ENCODE results near the gene CFAP141.
"Not testable (repeated sequence)": the region's sequence is repeated elsewhere in the genome, so short reads cannot be mapped to it uniquely, and the experiment has no call there.

Gene CFAP141

GRCh38 chr1:154206196-154206595 is at the start of gene CFAP141:
Gene CFAP141 (minus strand): TSS chr1:154206333. CDS start chr1:154206307, 26 bp downstream.
- no peak for DNase-seq (ENCODE audit: low spot score)

- DNase-seq (ENCODE audit: low spot score): no peak
These were observed 47.5 kb upstream of the CFAP141 start for GRCh38 chr1:154253671-154254070.

DNA sequence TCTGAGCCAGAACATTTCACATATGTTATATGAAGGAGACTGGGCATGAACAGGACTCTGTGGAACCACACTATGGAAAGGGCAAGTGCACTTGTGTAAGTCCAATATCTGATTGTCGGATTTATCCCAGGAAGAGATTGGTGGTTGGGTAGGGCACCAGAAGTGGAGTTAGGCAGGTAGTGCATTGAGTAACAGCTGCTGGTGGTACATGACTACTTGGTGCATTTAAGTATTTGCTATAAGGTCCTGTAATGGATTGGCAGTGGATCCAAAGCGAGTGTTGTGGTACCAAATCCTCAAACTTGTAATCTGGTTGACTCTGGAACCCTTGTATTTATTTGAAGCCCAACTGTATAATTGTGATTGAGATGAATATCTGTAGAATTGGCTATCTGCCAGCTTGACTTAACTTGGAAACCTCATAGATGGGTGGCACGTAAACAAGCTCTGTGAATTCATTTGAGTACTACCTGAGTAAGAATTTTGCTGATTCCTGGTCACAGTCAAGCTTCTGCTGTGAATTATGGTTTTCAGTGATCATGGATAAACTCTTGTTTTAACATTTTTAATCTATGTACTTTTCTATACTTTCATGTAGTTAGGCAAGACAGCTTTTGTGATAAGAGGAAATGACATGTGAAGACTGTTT is 35.7 kb upstream of the CFAP141 start:
- DNase-seq (ENCODE audit: low spot score): no peak

DNA sequence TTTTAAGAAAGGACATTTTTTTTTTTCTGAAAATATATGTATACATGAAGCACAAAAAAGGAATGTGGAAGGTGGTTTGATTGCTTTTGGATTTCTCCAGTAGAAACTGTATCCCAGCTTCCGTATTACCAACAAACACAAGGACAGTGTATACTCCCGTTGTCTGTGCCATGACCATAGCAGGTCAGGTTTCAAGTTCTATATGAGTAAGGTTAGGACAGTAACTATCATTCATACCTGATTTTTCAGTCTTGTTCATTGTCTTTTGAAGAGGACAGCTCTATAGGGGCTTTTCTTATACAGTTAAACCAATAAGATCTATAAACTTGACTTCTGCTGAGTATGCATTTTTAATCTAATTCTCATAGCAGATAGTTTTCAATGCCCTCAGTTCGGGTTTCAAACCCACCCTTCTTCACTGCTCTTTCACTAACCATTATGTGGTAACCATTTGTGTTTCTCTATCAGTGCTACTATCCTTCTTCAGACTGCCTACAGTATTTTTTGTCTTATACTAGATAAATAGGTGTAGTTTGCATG is 34.2 kb upstream of the CFAP141 start:
- no peak for DNase-seq (ENCODE audit: low spot score)

DNA sequence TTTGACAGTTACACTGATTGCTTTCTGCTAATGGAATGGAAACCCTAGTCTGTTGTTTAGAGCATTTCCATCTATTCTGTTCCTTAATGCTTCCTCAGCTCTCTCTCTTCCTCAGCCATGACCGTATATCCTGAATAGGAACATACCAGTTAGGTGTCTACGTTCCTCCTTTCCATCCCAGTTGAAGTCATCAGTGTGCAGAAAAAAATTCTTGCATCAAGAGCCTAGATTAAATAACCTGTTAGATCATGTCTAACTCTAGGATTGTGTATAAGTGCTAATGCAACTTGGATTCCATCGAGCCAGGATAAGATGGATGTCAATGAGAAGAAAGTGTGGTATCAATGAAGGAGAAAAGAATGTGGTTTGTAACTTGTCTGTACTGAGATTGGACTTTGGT is 33.4 kb upstream of the CFAP141 start:
- DNase-seq (ENCODE audit: low spot score): no peak

- no peak for DNase-seq (ENCODE audit: low spot score)
These were observed 31.9 kb upstream of the CFAP141 start for GRCh38 chr1:154237880-154238506.

DNA sequence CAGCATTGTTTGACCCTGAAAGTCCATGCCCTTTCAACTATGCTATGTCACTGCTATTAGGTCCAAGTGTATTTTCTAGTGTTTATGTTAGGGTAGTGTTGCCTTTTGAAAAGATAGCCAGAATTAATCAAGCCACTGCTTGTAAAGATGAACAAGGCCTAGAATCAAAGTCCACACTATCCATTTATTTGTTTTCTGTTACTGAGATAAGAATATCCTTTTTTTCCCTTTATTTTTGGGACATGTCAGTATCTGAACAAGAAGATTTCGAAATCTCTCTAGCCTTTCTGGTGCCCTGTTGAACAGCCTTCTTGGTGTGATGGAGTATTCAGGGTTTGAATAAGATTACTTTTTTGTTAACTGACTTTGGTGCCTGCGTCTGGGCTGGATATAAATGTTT is 31.3 kb upstream of the CFAP141 start:
- DNase-seq (ENCODE audit: low spot score): no peak

- DNase-seq (ENCODE audit: low spot score): no peak
These were observed 30.7 kb upstream of the CFAP141 start for GRCh38 chr1:154236855-154237254.

GRCh38 chr1:154233127-154233526 is 27.0 kb upstream of the CFAP141 start:
- DNase-seq (ENCODE audit: low spot score): not testable (repeated sequence)

DNA sequence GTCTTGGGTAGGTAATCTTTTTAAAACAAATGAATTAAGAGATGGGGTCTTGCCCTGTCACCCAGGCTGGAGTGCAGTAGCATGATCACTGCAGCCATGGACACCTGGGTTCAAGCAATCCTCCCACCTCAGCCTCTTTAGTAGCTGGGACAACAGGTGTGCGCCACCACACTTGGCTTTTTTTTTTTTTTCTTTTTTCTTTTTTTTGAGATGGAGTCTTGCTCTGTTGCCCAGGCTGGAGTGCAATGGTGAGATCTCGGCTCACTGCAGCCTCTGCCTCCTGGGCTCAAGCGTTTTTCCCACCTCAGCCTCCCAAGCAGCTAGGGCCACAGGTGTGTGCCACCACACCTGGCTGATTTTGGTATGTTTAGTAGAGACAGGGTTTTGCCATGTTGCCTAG is 25.0 kb upstream of the CFAP141 start:
- DNase-seq (ENCODE audit: low spot score): not testable (repeated sequence)

DNA sequence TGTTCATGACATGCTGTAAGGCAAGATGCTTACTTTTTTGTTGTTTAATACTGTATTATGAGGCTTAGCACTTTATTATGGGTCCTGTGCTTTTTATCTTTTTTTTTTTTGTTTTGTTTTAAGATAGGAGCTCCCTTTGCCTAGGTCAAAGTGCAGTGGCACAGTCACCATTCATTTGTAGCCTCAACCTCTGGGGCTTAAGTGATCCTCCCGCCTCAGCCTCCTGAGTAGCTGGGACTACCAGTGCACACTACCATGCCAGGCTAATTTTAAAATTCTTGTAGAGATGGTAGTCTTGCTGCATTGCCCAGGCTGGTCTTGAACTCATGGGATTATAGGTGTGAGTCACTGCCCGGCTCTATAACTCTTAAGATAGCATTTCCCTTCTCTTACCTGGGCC is 19.2 kb upstream of the CFAP141 start:
- DNase-seq (ENCODE audit: low spot score): no peak

- no peak for DNase-seq (ENCODE audit: low spot score)
These were observed 17.5 kb upstream of the CFAP141 start for GRCh38 chr1:154223621-154224020.

- no peak for DNase-seq (ENCODE audit: low spot score)
These were observed 16.8 kb upstream of the CFAP141 start for GRCh38 chr1:154222918-154223317.

- DNase-seq (ENCODE audit: low spot score): no peak
These were observed 16.4 kb upstream of the CFAP141 start for GRCh38 chr1:154222518-154222917.

GRCh38 chr1:154221278-154222001 is 15.3 kb upstream of the CFAP141 start:
- peak; percentile 17 for DNase-seq (ENCODE audit: low spot score)

DNA sequence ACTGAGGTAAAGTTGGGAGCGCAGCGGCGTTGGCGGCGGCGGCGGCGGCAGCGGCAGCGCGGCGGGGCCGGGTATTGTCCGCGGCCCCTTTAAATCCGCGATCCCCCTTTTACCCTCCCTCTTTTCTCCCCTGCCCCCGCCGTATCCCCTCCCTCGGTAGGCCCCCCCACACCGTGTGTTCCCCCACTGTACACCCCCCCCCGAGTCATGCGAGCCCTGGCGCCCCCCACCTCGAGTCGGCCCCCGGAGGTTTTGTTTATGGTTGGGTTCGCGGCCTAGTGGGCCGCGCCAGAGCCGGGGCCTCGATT is 14.8 kb upstream of the CFAP141 start:
- no peak for DNase-seq (ENCODE audit: low spot score)

DNA sequence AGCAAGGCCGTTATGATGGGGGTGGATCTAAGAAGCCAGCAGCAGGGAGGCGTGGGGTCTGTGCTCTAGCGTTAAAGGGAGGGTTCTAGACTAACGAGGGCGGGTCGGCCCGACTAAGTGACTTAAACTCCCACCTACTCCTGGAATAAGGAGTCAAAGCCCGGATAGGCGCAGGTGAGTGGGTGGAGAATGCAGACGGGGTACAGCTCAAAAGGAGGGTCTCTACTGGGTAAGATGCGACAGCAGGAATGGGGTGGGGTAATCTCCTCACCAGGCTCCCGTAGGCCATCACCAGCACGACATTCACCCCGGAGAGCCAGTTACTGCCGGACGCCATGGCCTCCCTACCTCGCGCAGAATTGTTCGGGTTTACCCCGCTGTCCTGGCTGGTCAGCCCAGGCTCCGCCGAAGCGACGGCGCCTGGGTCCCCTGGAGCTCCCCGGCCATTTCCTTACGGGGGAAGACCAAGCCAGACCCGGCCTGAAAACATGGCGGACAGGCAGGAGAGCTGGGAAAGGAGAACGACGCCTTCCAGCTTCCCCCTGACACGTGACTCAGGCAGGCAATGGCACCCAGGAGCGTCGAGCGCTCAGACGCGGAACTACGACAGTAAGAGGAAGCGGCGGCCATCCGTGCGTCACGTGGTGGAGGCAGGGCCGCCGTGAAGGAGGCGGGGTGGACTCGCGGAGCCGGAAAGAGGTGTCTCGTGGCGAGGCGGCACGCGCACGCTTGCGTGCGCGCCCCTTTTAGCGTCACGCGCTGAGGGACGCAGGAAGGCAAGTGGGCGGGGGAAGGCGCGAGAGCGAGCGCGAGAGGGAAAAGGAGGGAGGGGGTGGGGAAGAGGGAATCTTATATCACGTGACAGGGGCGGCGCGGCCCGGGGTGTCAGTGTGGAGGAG is 14.2 kb upstream of the CFAP141 start, which contains the start of gene UBAP2L:
TSS of gene UBAP2L (plus strand) at position 885 of the 899 bp plus-strand sequence. CDS start 4,169 bp downstream, outside the sequence.
- peak; percentile 72 for DNase-seq (ENCODE audit: low spot score)

- DNase-seq (ENCODE audit: low spot score): no peak
These were observed 13.4 kb upstream of the CFAP141 start for GRCh38 chr1:154219541-154219940.

GRCh38 chr1:154218545-154218944 is 12.4 kb upstream of the CFAP141 start:
- no peak for DNase-seq (ENCODE audit: low spot score)

- no peak for DNase-seq (ENCODE audit: low spot score)
These were observed 7.1 kb upstream of the CFAP141 start for GRCh38 chr1:154213274-154213673.

GRCh38 chr1:154212083-154212482 is 6.0 kb upstream of the CFAP141 start:
- DNase-seq (ENCODE audit: low spot score): no peak

All from HuH-7.5 (cell line).